Stimulated activated CD8-positive, alpha-beta memory T cell treated with anti-CD3 and anti-CD28 coated beads, Interleukin-12 subunit alpha, Interleukin-12 subunit beta, amount 100 ng/mL, for 1 hour (primary cell): ENCODE results near the gene SOX21.

ENCODE experiments used
- DNase-seq: peaks from one replicate; pipeline ENCODE4 v3.0.0-alpha.2; 2020; ENCODE audit warnings: low read depth

Gene SOX21

GRCh38 chr13:94709001-94709834, 3.1 kb downstream of the SOX21 start:
- no peak for DNase-seq

- DNase-seq, result no peak
Measured at GRCh38 chr13:94708031-94708859, 4.1 kb downstream of the SOX21 start.

GRCh38 chr13:94707400-94708021, 4.8 kb downstream of the SOX21 start:
- DNase-seq, result no peak

GRCh38 chr13:94706843-94707399, 5.4 kb downstream of the SOX21 start:
- no peak for DNase-seq

- no peak for DNase-seq
Measured at GRCh38 chr13:94706101-94706842, 6.1 kb downstream of the SOX21 start.

- no peak for DNase-seq
Measured at GRCh38 chr13:94705081-94706030, 7.0 kb downstream of the SOX21 start.

- DNase-seq, result no peak
Measured at GRCh38 chr13:94704377-94705080, 7.8 kb downstream of the SOX21 start.

GRCh38 chr13:94703721-94704314, 8.5 kb downstream of the SOX21 start:
- no peak for DNase-seq

GRCh38 chr13:94703271-94703670, 9.1 kb downstream of the SOX21 start:
- DNase-seq, result no peak

GRCh38 chr13:94702181-94703041, 9.9 kb downstream of the SOX21 start:
- DNase-seq, result no peak

- no peak for DNase-seq
Measured at GRCh38 chr13:94701313-94702180, 10.8 kb downstream of the SOX21 start.

GRCh38 chr13:94700536-94700935, 11.8 kb downstream of the SOX21 start:
- no peak for DNase-seq

- DNase-seq, result no peak
Measured at GRCh38 chr13:94700051-94700535, 12.3 kb downstream of the SOX21 start.

- DNase-seq, result no peak
Measured at GRCh38 chr13:94696171-94696570, 16.2 kb downstream of the SOX21 start.

GRCh38 chr13:94692030-94692429, 20.3 kb downstream of the SOX21 start:
- DNase-seq, result no peak

GRCh38 chr13:94683409-94683808, 28.9 kb downstream of the SOX21 start:
- no peak for DNase-seq

- no peak for DNase-seq
Measured at GRCh38 chr13:94682229-94682628, 30.1 kb downstream of the SOX21 start.
